Hematopoietic multipotent progenitor cell treated with erythropoietin and hydrocortisone succinate and interleukin-3 and kit ligand, for 15 days (in vitro differentiated cells): ENCODE results near the gene PPT2.
"Not testable (repeated sequence)": the region's sequence is repeated elsewhere in the genome, so short reads cannot be mapped to it uniquely, and the experiment has no call there.

Experiments
- DNase-seq: peaks from one replicate; pipeline ENCODE4 v3.0.0-alpha.2; 2015; ENCODE audit warnings: low spot score

The PPT2 gene

DNA sequence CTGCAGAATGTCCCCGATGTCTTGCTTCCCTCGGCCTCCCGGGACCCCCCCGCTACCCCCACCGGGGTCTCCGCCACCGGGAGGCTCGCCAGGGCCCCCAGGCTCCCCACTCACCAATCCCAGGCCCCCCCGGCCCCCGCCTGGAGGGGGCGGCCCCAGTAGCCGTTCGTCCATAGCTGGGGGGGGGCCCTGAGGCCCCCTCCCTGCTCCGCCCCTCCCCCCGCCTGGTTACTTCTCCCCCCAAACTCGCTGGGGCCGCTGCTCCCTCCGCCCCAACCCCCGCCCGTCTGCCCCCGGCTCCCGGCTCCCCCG is 35.8 kb downstream of the PPT2 start:
- no peak for DNase-seq

DNA sequence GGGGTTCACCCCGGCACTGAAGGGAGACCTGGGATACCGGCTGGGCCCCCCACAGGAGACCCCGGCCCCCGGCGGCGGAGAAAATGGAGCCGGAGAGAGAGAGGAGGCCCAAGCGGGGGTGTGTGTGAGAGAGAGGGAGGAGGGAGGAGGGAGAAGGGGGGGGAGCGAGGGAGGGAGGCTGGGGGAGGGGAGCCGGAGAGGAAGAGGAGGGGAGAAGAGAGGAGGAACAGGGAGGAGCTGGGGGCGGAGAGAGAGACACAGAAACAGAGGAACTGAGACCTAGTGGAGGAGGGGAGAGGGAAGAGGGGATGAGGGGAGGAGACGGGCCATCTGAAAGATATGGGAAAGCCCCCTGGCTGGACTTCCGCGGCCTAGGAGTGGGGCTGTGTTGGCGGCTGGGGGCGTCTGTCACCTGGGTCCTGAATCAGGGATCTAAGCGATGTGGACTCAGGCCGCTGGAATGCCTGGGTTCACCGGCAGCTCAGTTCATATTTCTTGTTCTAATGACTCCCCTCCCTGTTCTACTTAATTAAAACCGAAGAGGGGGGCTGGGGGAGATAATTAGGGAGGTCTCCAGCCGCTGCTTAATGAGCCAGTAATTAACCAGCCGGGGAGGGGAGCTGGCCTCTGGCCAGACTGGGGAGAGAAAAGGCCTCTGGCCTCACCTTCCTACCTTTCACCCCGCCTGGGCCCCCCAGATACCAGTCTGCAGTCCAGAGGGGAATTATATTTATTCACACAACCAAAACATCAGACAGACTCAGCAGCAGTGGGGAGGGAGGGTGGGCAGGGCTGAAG is 36.3 kb downstream of the PPT2 start, which contains the start of gene PBX2:
Gene PBX2 (minus strand): TSS at position 149 of the 798 bp plus-strand sequence. CDS start 287 bp downstream, outside the sequence.
- DNase-seq = peak; percentile 83

DNA sequence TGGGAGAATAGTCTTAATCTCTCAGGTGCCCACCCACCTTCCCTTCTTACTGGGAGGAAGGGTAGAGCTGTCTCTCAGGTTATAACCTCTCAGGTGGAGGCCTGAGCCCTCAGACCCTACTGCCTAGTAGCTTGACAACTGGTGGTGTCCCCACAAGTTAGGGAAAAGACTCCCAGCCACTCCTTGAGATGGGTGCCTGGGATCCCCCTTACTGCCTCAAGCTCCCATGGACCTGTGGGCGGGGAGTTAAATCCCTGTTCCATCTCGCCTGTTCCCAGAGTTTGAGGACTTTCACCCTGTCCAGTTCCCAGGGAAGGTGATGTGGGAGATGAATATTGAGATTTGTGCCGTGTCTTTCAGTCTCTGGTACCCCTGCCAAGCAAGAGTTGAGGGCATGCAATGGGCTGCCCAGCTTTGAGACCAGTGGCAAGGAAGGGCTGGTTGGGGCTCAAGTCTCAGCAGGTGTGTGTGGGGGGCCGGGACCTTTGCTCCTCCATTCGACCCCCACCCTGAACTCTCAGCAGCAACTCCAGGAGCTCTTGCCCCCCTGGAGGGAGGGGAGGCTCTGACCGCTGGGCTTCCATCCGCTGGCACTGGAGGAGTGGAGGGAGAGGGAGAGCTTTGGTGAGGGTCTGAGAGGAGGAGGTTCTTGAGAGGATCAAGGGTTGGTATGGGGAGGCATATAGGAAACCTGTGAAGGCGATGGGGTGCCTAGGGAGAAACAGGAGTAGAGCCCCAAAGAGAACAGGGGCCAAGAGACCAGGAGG is 37.2 kb downstream of the PPT2 start:
- no peak for DNase-seq

DNA sequence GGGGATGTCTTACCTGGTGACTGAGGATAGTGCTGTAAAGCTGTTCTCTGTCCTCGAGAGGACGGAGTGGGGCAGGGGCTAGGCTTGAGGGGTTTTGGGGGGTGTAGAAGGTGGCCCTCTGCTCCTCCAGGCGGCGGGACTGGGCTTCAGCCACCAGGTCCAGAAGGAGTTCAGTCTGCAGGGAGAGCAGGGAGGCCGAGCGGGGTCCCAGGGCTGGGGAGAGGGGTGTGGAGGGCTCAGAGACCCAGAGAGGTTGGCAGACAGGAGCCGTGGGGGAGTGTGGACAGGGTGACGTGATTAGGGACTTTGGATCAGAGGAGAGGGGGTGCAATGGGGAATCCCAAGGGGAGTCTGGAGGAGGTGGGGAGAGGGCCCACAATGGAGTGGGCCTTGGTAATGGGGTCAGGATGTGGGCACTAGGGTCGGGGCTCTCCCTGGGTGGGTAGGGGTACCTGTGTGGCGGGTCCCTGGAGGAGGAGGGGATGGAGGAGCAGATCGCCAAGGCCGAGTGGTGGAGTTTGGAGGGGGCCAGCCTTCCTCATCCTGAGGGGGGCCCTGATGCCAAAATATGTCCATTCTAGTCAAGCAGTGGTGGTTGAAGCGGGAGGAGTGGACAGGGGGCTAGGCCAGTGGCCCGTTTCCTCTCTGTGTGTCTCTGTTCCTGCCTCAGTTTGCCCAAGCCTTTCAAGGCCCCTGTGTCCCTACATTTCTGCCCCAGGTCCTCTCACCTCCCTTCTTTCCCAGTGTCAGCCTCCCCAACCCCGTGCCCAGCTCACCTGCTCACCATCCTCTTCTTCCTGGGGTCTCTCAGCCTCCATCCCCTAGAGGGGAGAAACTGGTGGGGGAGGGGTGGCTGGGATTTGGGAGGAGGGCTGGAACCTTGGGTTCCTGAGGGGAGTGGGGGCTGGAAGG is 38.0 kb downstream of the PPT2 start:
- DNase-seq = no peak

DNA sequence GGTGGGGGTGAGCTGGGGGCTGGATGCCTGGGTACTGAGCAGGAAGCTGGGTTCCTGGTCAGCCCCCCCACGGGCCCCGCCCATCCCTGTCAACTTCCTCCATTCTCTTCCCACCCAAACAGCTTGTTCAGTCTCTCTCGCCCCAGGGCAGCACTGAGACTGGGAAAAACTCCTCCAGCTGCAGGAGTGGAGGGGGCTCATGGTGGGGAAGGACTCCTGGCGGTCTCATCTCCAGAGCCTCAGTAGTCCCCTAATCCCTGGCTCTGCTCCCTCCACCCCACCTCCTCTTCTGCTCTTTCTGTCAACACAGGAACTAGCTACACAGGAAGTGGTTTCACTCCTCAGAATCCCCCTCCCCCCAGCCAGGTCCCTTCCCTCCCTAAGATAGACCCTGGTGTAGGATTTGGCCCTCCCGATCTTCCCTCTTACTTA is 38.7 kb downstream of the PPT2 start, which contains the start of gene GPSM3:
Gene GPSM3 (minus strand): TSS at position 36 of the 432 bp plus-strand sequence. CDS start 130 bp downstream, outside the sequence.
- DNase-seq = no peak

DNA sequence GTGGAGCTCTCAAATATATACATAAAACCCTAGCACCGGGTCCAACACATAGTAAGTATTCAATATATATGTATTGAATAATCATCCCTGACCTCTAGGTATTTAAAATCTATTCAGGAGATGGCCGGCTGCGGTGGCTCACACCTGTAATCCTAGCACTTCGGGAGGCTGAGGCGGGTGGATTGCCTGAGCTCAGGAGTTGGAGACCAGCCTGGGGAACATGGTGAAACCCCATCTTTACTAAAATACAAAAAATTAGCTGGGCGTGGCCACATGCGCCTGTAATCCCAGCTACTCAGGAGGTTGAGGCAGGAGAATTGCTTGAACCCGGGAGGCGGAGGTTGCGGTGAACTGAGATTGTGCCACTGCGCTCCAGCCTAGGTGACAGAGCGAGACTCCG is 39.2 kb downstream of the PPT2 start:
- DNase-seq = not testable (repeated sequence)

DNA sequence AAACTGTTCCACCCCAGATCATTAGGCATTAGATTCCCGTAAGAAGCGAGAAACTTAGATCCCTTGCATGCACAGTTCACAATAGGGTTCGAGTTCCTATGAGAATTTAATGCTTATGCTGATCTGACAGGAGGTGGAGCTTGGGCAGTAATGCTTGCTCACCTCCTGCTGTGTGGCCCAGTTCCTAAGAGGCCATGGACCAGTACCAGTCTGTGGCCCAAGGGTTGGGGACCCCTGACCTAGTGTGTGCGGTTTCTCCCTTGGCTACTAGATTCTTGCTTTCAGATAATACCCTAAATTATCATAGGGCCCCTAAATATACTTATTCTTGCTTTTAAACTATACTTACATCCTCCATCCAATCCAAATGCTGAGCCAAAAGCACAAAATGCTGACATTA is 40.4 kb downstream of the PPT2 start:
- no peak for DNase-seq

DNA sequence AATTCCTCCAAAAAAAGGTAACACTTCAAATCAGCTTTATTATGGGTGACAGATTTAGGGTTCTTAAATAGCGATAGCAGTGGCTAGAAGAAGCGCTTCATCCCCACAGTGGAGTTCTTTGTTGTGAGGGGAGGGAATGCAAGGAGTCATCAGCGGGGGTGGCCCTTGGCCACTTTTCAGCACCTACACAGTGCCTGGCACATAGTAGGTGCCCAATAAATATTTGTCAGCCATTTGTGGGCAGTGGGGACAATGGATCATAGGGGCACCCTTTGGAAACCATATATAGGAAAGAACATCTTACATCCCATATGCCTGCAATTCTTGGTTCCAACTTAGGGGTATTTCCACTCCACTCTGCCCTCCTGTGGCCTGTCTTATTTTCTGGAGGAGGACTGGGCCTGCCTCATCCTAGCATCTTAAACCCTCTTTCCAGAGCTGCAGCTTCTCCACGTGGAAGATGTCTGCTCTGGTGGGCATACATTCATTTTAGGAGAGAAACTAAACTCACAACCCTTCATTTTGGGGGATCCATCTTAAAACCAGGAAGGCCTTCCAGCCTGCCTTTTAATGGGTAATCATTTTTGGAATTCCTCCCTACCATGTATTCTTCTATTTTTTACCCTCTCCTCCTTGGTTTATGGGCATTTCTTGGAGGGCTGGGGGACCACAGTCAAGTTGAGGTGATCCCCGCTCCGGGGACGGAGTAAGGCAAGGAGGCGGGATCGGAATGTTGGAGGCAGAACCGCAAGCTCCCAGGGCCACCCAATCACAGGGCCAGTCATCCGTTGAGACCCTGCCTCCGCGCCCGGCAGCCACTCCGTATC is 41.1 kb downstream of the PPT2 start:
- DNase-seq = peak; percentile 72

DNA sequence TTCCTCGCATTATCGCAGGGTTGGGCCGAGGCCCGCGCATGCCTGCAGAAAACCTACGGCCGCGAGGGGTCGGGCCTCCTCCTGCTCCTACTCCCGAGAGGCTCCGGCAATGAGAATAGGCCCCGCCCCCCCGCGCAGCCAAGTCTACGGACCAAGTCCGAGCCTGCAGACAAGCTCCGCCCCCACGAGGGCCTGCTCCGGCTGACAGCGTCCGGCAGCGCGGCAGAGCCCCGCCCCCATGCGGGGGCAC is 41.6 kb downstream of the PPT2 start:
- DNase-seq = peak; percentile 99

DNA sequence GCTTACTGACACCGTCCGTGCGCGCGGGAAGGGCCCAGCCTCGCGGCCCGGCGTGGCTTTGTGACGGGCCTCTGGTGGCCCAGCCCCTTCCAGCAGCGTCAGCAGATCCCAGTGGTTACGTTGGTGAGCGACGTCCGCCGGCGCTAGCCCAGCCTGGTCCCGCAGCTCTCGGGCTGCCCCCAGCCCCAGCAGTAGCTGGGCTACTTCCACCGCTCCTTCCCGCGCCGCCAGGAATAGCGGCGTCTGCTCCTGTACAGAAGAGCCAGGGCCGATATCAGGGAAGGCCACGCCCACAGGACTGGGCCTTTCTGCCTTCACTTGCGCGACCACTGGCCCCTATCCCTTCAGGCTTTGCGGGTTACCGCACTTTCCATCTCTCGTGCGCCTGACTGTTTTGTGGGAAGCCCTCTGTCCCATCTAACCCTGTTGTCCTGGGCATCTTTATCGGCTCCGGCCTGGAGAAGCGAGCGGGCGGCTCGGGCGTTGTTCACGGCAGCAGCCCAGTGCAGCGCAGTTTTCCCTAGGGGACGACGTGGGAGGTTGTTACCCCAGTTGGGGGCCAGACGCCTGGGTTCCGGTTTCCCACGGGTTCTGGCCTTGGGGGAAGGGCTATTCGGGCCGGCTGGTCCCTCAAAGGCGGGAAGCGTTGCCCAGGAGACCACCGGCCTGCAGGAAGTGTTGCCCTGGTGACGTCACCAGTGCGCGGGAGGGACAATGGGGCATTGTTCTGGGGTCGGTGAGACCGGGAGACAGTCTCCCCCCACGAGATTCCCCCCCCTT is 42.2 kb downstream of the PPT2 start:
- no peak for DNase-seq

DNA sequence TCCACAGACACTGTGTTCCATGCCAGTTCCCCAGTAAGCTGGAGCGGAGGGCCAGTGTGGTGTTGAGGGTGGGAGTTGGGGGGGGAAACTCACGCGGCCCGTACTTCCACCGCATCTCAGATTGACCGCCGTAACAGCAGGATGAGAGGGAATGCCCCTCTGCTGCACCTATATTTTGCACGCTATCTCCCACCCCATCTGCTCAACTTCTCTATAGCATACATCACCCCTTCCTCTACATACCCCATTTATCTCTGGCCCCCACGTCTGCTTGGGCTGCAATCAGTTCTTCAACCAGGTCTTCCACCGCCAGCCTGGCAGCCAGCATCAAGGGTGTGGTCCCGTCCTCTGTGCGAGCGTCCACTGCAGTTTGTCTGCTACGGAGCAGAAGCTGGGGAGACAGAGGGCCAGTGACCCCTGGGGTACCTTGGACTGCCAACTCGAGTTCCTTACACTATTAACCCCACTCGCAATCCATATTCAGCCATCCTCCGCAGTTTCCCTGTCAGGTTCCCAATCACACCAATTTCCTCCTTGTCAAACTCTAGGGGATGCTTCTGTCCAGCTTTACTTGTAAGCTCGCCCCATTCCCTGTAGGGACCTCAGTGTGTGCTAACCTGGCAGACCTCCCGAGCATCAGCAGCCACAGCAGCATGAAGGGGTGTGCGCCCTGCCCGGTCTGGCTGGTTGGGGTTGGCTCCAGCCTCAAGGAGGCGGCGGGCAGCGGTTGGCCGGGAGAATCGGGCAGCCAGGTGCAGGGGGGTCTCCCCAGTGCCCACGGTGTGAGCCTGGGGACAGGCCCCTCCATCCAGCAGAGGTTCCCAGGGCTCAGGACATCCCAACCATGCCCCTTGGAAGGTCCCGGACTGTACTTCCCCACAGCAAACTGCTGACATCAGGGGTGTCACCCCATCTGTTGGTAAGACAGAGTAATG is 43.0 kb downstream of the PPT2 start:
- no peak for DNase-seq

DNA sequence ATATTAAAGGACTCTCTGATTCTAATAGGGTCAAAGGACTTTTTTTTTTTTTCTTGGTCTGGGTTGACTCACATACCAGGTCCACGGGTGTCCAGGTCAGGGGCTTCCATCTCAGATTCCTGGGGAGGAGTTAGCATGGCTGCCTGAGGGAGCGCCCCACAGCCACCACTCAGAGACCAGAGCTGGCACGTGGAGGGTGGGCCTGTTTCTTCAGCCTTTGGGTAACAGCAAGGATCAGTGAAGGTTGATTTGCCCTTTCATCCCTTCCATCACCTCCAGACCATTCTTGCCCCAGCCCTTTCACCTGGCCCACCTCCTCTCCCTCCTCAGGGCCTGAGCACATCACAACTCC is 44.4 kb downstream of the PPT2 start:
- DNase-seq = no peak

DNA sequence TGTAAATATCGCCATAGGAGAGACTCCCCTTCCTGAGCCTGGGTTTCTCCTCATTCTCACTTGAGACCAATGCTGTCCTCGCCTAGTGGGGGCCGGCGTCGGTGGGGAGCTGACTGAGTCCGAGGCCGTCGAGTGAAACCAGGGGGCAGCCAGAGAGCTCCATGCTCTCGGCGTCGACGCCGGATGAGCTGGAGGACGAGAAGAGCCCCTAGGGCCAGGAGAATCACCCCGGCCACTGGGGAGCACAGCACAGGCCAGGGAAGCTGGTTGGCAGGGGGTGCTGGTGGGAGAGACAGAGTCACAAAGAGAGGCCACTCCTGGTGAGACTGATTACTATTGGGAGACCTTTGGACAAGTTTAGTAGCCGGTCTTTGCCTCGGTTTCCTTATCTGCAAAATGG is 44.9 kb downstream of the PPT2 start:
- DNase-seq = no peak

DNA sequence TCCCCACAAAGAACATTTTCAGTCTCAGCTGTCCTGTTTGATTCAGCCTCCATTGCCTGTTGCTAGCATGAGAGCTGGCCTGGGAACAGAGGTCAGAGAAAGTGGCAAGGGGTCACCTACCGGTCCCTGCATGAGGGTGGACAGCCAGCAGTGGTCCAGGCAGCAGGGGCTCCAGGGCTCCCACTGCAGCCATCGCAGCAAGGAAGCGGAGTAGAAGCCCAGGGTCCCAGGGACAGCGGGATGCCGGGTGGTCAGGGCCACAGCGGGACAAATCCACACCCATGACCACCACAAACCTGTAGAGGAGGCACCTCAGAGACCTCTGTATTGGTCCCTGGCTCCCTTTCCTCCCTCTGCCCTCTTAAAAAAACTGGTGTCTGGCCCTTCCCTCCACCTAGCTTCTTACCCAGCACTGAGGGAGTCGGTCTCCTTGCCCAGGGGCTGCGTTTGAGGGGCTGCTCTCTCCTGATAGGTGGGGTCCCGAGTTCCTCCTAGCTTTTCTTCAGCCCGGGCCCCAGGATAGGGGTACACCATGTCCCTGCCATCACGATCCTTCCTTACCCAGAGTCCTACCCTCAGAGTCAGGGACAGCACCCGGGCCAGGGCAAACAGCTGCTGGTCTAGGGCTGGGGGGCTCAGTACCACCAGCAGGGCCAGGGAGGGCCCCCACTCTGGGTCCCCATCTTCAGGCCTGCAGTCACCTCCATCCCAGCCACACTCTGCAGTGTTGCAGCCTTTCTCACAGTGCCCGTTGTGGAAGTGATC is 47.0 kb downstream of the PPT2 start:
- no peak for DNase-seq

DNA sequence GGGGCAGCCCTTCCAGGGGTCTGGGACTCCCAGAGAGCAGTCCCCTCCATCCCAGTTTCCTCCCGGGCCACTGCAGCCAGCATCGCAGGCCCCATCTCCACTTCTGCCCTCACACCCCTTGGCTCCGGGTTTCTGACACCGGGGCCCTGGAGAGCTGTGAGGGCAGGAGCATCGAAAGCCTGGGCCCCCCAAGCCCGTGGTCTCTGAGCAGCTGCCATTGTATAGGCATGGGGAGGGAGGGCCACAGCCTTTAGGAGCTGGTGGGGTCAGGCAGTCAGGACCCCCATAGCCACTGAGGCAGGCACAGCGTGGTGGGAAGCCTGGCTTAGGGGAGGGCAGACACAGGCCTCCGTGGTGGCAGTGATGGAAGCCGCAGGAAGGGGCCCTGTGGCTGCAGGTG is 48.2 kb downstream of the PPT2 start:
- no peak for DNase-seq

DNA sequence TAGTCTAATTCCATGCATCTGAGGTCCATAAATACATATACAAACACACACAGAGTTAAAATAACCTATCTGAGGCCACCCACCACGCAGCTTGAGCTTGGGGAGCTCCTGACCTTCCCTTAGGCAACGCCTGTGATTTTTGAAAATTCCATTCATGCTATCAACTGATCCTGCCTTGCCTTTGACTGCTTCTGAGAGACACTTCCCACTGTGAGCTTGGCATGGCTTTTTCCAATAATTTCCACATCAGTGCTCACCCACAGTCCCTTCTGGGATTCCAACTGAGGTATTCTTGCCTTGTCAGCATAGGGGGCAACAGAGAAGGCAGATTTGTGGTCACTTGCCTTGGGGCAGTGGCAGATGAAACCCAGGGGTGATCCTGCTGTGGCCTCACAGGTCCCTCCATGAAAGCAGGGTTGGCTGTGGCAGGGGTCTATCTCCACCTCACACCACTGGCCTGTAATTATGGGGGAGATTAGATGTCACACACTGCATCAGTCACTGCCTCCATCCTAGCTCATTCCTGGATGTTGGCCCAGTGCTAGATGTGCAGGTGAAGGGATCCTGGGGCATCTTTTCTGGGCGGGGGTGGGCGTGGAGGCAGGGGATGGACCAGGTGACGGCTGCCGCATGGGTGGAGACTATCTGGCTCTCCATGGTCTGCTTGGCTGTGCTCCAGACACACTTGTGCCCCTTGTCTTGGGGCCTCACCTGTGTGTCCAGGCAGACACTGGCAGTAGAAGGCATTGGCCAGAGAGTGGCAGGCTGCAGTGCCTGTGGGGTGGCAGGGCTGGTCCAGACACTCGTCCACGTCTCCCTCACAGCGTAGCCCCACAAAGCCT is 49.7 kb downstream of the PPT2 start:
- DNase-seq = no peak

DNA sequence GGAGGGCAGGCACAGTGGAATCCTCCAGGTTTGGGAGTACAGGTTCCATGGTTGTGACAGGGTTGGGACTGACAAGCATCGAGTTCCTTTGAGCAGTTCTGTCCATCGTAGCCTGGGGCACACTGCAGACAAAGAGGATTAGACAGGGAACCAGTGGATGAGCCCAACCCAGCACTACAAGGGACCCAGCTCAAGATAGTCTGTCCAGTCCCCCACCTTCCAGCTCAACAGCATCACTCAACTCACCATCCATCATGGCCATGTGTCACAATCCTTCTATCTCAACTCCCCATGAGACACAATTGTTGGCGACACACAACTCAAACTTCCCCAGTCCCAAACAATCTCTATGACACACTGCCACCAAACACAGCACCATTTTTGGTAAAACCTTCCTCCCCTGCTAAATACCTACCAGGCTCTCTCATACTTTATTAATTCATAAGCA is 50.4 kb downstream of the PPT2 start:
- no peak for DNase-seq

DNA sequence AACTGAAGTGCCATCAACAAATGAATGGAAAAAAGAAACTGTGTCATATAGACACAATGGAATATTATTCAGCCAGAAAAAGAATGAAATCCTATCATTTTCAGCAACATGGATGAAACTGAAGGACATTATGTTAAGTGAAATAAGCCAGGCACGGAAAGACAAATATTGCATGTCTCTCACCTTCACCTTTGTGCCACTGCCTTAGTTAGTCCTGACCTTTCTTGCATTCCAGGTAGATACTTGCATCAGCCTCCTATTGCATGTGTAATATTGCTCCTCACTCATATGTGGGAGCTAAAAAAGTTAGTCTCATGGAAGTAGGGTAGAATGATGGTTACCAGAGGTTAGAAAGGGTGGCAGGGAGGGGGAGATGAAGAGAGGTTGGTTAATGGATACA is 55.1 kb downstream of the PPT2 start:
- DNase-seq = no peak
